ENCODE measurements around the gene MPP7.
"Not testable (repeated sequence)": the region's sequence is repeated elsewhere in the genome, so short reads cannot be mapped to it uniquely, and the experiment has no call there.

The MPP7 gene

GRCh38 chr10:28326516-28327490, 23.9 kb upstream of the MPP7 start:
- no peak overlapping the region for H3K9ac ChIP-seq (ENCODE audit: low read depth, low read length)
- no peak overlapping the region for H3K4me3 ChIP-seq (ENCODE audit: low read depth, low read length)
- no peaks in the 10 kb centered on the region for H3K36me3 ChIP-seq (ENCODE audit: control insufficient read depth, insufficient read depth, low read length)
- H3K27me3 ChIP-seq (ENCODE audit: control insufficient read depth, insufficient read depth, low read length), result no peaks in the 10 kb centered on the region
- no peak overlapping the region for H3K27ac ChIP-seq (ENCODE audit: low read depth, low read length)
- H3K4me1 ChIP-seq (ENCODE audit: control insufficient read depth, insufficient read depth, low read length), result peaks cover 21% of the 10 kb centered on the region; the same call in 1 of the 2 replicates
- H3K9me3 ChIP-seq (ENCODE audit: control insufficient read depth, insufficient read depth, low read length), result no peaks in the 10 kb centered on the region

GRCh38 chr10:28320799-28321198, 17.9 kb upstream of the MPP7 start:
- no peaks in the 10 kb centered on the region; the same call in 1 of the 2 replicates for H3K27me3 ChIP-seq (ENCODE audit: control insufficient read depth, insufficient read depth, low read length)
- H3K4me1 ChIP-seq (ENCODE audit: control insufficient read depth, insufficient read depth, low read length), result no peaks in the 10 kb centered on the region
- H3K9me3 ChIP-seq (ENCODE audit: control insufficient read depth, insufficient read depth, low read length), result no peaks in the 10 kb centered on the region
- no peak overlapping the region for H3K4me3 ChIP-seq (ENCODE audit: low read depth, low read length)
- no peak overlapping the region for H3K27ac ChIP-seq (ENCODE audit: low read depth, low read length)
- H3K36me3 ChIP-seq (ENCODE audit: control insufficient read depth, insufficient read depth, low read length), result no peaks in the 10 kb centered on the region
- H3K9ac ChIP-seq (ENCODE audit: low read depth, low read length), result no peak overlapping the region

- Histone ChIP-seq H3K36me3 (ENCODE audit: control insufficient read depth, insufficient read depth, low read length) (no peaks in the 10 kb centered on the region), H3K27ac (ENCODE audit: low read depth, low read length) (no peak overlapping the region), H3K9me3 (ENCODE audit: control insufficient read depth, insufficient read depth, low read length) (no peaks in the 10 kb centered on the region), H3K4me1 (ENCODE audit: control insufficient read depth, insufficient read depth, low read length) (no peaks in the 10 kb centered on the region), H3K27me3 (ENCODE audit: control insufficient read depth, insufficient read depth, low read length) (no peaks in the 10 kb centered on the region; the same call in 1 of the 2 replicates), H3K4me3 (ENCODE audit: low read depth, low read length) (no peak overlapping the region), H3K9ac (ENCODE audit: low read depth, low read length) (no peak overlapping the region)
Measured at GRCh38 chr10:28320090-28320489, 17.2 kb upstream of the MPP7 start.

GRCh38 chr10:28319061-28319460, 16.2 kb upstream of the MPP7 start:
- not testable (repeated sequence) for H3K4me1 ChIP-seq (ENCODE audit: control insufficient read depth, insufficient read depth, low read length); H3K27ac ChIP-seq (ENCODE audit: low read depth, low read length); H3K4me3 ChIP-seq (ENCODE audit: low read depth, low read length); H3K9me3 ChIP-seq (ENCODE audit: control insufficient read depth, insufficient read depth, low read length); H3K27me3 ChIP-seq (ENCODE audit: control insufficient read depth, insufficient read depth, low read length); H3K36me3 ChIP-seq (ENCODE audit: control insufficient read depth, insufficient read depth, low read length); H3K9ac ChIP-seq (ENCODE audit: low read depth, low read length)

GRCh38 chr10:28318626-28319025, 15.8 kb upstream of the MPP7 start:
- no peak overlapping the region for H3K27ac ChIP-seq (ENCODE audit: low read depth, low read length)
- H3K4me3 ChIP-seq (ENCODE audit: low read depth, low read length), result no peak overlapping the region

GRCh38 chr10:28317760-28318159, 14.9 kb upstream of the MPP7 start:
- H3K36me3 ChIP-seq (ENCODE audit: control insufficient read depth, insufficient read depth, low read length), result no peaks in the 10 kb centered on the region
- no peaks in the 10 kb centered on the region for H3K4me1 ChIP-seq (ENCODE audit: control insufficient read depth, insufficient read depth, low read length)
- no peak overlapping the region for H3K4me3 ChIP-seq (ENCODE audit: low read depth, low read length)
- H3K9me3 ChIP-seq (ENCODE audit: control insufficient read depth, insufficient read depth, low read length), result no peaks in the 10 kb centered on the region
- no peak overlapping the region for H3K9ac ChIP-seq (ENCODE audit: low read depth, low read length)
- H3K27ac ChIP-seq (ENCODE audit: low read depth, low read length), result no peak overlapping the region
- H3K27me3 ChIP-seq (ENCODE audit: control insufficient read depth, insufficient read depth, low read length), result no peaks in the 10 kb centered on the region; the same call in 1 of the 2 replicates

More at GRCh38 chr10:28318626-28319025, 15.8 kb upstream of the MPP7 start:
- no peaks in the 10 kb centered on the region for H3K4me1 ChIP-seq (ENCODE audit: control insufficient read depth, insufficient read depth, low read length)
- H3K9me3 ChIP-seq (ENCODE audit: control insufficient read depth, insufficient read depth, low read length), result no peaks in the 10 kb centered on the region
- no peaks in the 10 kb centered on the region for H3K36me3 ChIP-seq (ENCODE audit: control insufficient read depth, insufficient read depth, low read length)
- no peak overlapping the region for H3K9ac ChIP-seq (ENCODE audit: low read depth, low read length)
- H3K27me3 ChIP-seq (ENCODE audit: control insufficient read depth, insufficient read depth, low read length), result no peaks in the 10 kb centered on the region; the same call in 1 of the 2 replicates

GRCh38 chr10:28316696-28317095, 13.8 kb upstream of the MPP7 start:
- Histone ChIP-seq H3K36me3 (ENCODE audit: control insufficient read depth, insufficient read depth, low read length) (no peaks in the 10 kb centered on the region), H3K4me1 (ENCODE audit: control insufficient read depth, insufficient read depth, low read length) (no peaks in the 10 kb centered on the region), H3K9ac (ENCODE audit: low read depth, low read length) (no peak overlapping the region), H3K9me3 (ENCODE audit: control insufficient read depth, insufficient read depth, low read length) (no peaks in the 10 kb centered on the region), H3K27ac (ENCODE audit: low read depth, low read length) (no peak overlapping the region), H3K4me3 (ENCODE audit: low read depth, low read length) (no peak overlapping the region), H3K27me3 (ENCODE audit: control insufficient read depth, insufficient read depth, low read length) (no peaks in the 10 kb centered on the region; the same call in 1 of the 2 replicates)

GRCh38 chr10:28315140-28315539, 12.3 kb upstream of the MPP7 start:
- Histone ChIP-seq H3K27ac (ENCODE audit: low read depth, low read length) (no peak overlapping the region), H3K9me3 (ENCODE audit: control insufficient read depth, insufficient read depth, low read length) (no peaks in the 10 kb centered on the region), H3K4me3 (ENCODE audit: low read depth, low read length) (no peak overlapping the region), H3K27me3 (ENCODE audit: control insufficient read depth, insufficient read depth, low read length) (no peaks in the 10 kb centered on the region; the same call in 1 of the 2 replicates), H3K4me1 (ENCODE audit: control insufficient read depth, insufficient read depth, low read length) (no peaks in the 10 kb centered on the region), H3K9ac (ENCODE audit: low read depth, low read length) (no peak overlapping the region), H3K36me3 (ENCODE audit: control insufficient read depth, insufficient read depth, low read length) (no peaks in the 10 kb centered on the region)

GRCh38 chr10:28314211-28314610, 11.3 kb upstream of the MPP7 start:
- Histone ChIP-seq H3K27me3 (ENCODE audit: control insufficient read depth, insufficient read depth, low read length) (no peaks in the 10 kb centered on the region; the same call in 1 of the 2 replicates), H3K9ac (ENCODE audit: low read depth, low read length) (no peak overlapping the region), H3K9me3 (ENCODE audit: control insufficient read depth, insufficient read depth, low read length) (no peaks in the 10 kb centered on the region), H3K4me1 (ENCODE audit: control insufficient read depth, insufficient read depth, low read length) (no peaks in the 10 kb centered on the region), H3K4me3 (ENCODE audit: low read depth, low read length) (no peak overlapping the region), H3K27ac (ENCODE audit: low read depth, low read length) (no peak overlapping the region), H3K36me3 (ENCODE audit: control insufficient read depth, insufficient read depth, low read length) (no peaks in the 10 kb centered on the region)

- H3K36me3 ChIP-seq (ENCODE audit: control insufficient read depth, insufficient read depth, low read length), result no peaks in the 10 kb centered on the region
- H3K9ac ChIP-seq (ENCODE audit: low read depth, low read length), result no peak overlapping the region
- peaks cover 3% of the 10 kb centered on the region; the same call in 1 of the 2 replicates for H3K27me3 ChIP-seq (ENCODE audit: control insufficient read depth, insufficient read depth, low read length)
- H3K4me3 ChIP-seq (ENCODE audit: low read depth, low read length), result no peak overlapping the region
- no peaks in the 10 kb centered on the region for H3K9me3 ChIP-seq (ENCODE audit: control insufficient read depth, insufficient read depth, low read length)
- H3K4me1 ChIP-seq (ENCODE audit: control insufficient read depth, insufficient read depth, low read length), result no peaks in the 10 kb centered on the region
- H3K27ac ChIP-seq (ENCODE audit: low read depth, low read length), result no peak overlapping the region
Measured at GRCh38 chr10:28312572-28312971, 9.7 kb upstream of the MPP7 start.

- Histone ChIP-seq H3K9ac (ENCODE audit: low read depth, low read length) (no peak overlapping the region), H3K27me3 (ENCODE audit: control insufficient read depth, insufficient read depth, low read length) (peaks cover 3% of the 10 kb centered on the region; the same call in 1 of the 2 replicates), H3K4me3 (ENCODE audit: low read depth, low read length) (no peak overlapping the region), H3K9me3 (ENCODE audit: control insufficient read depth, insufficient read depth, low read length) (no peaks in the 10 kb centered on the region), H3K36me3 (ENCODE audit: control insufficient read depth, insufficient read depth, low read length) (no peaks in the 10 kb centered on the region), H3K27ac (ENCODE audit: low read depth, low read length) (no peak overlapping the region), H3K4me1 (ENCODE audit: control insufficient read depth, insufficient read depth, low read length) (no peaks in the 10 kb centered on the region)
Measured at GRCh38 chr10:28311104-28311503, 8.2 kb upstream of the MPP7 start.

Measured in HUES48 (cell line).